NCI-H526 (cell line): ENCODE data around the gene AGER.
"Not testable (repeated sequence)": the region's sequence is repeated elsewhere in the genome, so short reads cannot be mapped to it uniquely, and the experiment has no call there.

ENCODE experiments used
- DNase-seq, 2 experiments: peaks; one replicate each; lab custom pipeline; 2025; lab: John Stamatoyannopoulos, UW

The AGER gene

GRCh38 chr6:32184084-32184640 is at the start of gene AGER:
TSS of gene AGER (minus strand) at chr6:32184253. CDS start at chr6:32184222, 31 bp downstream.
- DNase-seq, result no peak

GRCh38 chr6:32226434-32226833 is 42.4 kb upstream of the AGER start:
- no peak for DNase-seq

GRCh38 chr6:32224696-32225095 is 40.6 kb upstream of the AGER start:
- DNase-seq, result no peak

- no peak for DNase-seq
These were observed 39.5 kb upstream of the AGER start, which contains the start of gene NOTCH4 for GRCh38 chr6:32223258-32224235. TSS of gene NOTCH4 (minus strand) at chr6:32224067. CDS start at chr6:32223928, 139 bp downstream.

GRCh38 chr6:32222333-32223230 is 38.5 kb upstream of the AGER start:
- no peak for DNase-seq

GRCh38 chr6:32220021-32220420 is 36.0 kb upstream of the AGER start:
- DNase-seq, result no peak

- no peak for DNase-seq
These were observed 34.1 kb upstream of the AGER start for GRCh38 chr6:32218167-32218566.

GRCh38 chr6:32216998-32217397 is 32.9 kb upstream of the AGER start:
- DNase-seq, result no peak

GRCh38 chr6:32216285-32216684 is 32.2 kb upstream of the AGER start:
- no peak for DNase-seq

- no peak for DNase-seq
These were observed 31.6 kb upstream of the AGER start for GRCh38 chr6:32215617-32216016.

GRCh38 chr6:32214126-32214525 is 30.1 kb upstream of the AGER start:
- no peak for DNase-seq

GRCh38 chr6:32213649-32214048 is 29.6 kb upstream of the AGER start:
- no peak for DNase-seq

GRCh38 chr6:32212076-32212760 is 28.2 kb upstream of the AGER start:
- DNase-seq, result no peak

GRCh38 chr6:32211432-32211831 is 27.4 kb upstream of the AGER start:
- DNase-seq, result not testable (repeated sequence)

GRCh38 chr6:32210191-32210601 is 26.1 kb upstream of the AGER start:
- DNase-seq, result no peak

- no peak for DNase-seq
These were observed 24.9 kb upstream of the AGER start for GRCh38 chr6:32208996-32209395.

- no peak for DNase-seq
These were observed 20.2 kb upstream of the AGER start for GRCh38 chr6:32204268-32204715.

- no peak for DNase-seq
These were observed 19.6 kb upstream of the AGER start for GRCh38 chr6:32203426-32204267.

GRCh38 chr6:32202186-32202585 is 18.1 kb upstream of the AGER start:
- no peak for DNase-seq

- no peak for DNase-seq
These were observed 16.8 kb upstream of the AGER start for GRCh38 chr6:32200711-32201475.
